HepG2 (cell line): ENCODE measurements around the gene LATS1. TPM values are rescaled to one million over a fixed set of nuclear protein-coding genes. Genes with fewer than 3 reads are reported as not detected.

ENCODE experiments used
- ARNT2 ChIP-seq: sonication (generic); formaldehyde crosslinking; IDR thresholded peaks from 2 replicates; pipeline ENCODE4 v1.8.0; 2022; ENCODE audit warnings: mild to moderate bottlenecking, low read depth, missing genetic modification reagents, moderate library complexity
- CHD2 ChIP-seq: IDR thresholded peaks from 2 replicates; pipeline ENCODE4 v1.6.1; 2011; ENCODE audit warnings: low read depth, low read length, improper control_type of control experiment
- CREB3 ChIP-seq: sonication (generic); formaldehyde crosslinking; IDR thresholded peaks from 2 replicates; pipeline ENCODE4 v1.5.0; 2020; ENCODE audit warnings: missing genetic modification reagents
- FIP1L1 ChIP-seq: fragments of 200-400 bp; formaldehyde crosslinking; IDR thresholded peaks from 2 replicates; pipeline ENCODE4 v1.6.1; 2018; ENCODE audit warnings: low read depth, mild to moderate bottlenecking, low read length, moderate library complexity, borderline replicate concordance; ENCODE audit not compliant: insufficient read depth
- KLF12 ChIP-seq: sonication (generic); formaldehyde crosslinking; IDR thresholded peaks from 2 replicates; pipeline ENCODE4 v1.4.0; 2020; ENCODE audit warnings: missing genetic modification reagents, borderline replicate concordance
- LRRFIP1 ChIP-seq: sonication (generic); formaldehyde crosslinking; conservative IDR thresholded peaks from 2 replicates; pipeline ENCODE4 v1.4.0; 2020; ENCODE audit warnings: missing genetic modification reagents
- NONO ChIP-seq, 2 experiments: fragments of 450-650 bp in 1 of 2; sonication (generic) in 1 of 2; formaldehyde crosslinking in 1 of 2; IDR thresholded peaks in 1 of 2; conservative IDR thresholded peaks in 1 of 2; 2 replicates each; pipeline versions ENCODE4 v1.6.1 to v1.8.0; 2017 to 2022; ENCODE audit warnings: mild to moderate bottlenecking in 1 of 2, missing genetic modification reagents in 1 of 2, moderate library complexity in 1 of 2
- PLSCR1 ChIP-seq: sonication (generic); formaldehyde crosslinking; IDR thresholded peaks from 2 replicates; pipeline ENCODE4 v1.5.0; 2020; ENCODE audit warnings: missing genetic modification reagents, mild to moderate bottlenecking, borderline replicate concordance
- STAT5B ChIP-seq: sonication (generic); formaldehyde crosslinking; IDR thresholded peaks from 2 replicates; pipeline ENCODE4 v1.4.0; 2020; ENCODE audit warnings: missing genetic modification reagents
- TARDBP ChIP-seq: sonication (generic); formaldehyde crosslinking; IDR thresholded peaks from 2 replicates; pipeline ENCODE4 v1.8.0; 2022; ENCODE audit warnings: mild to moderate bottlenecking, missing genetic modification reagents
- ZNF232 ChIP-seq: sonication (generic); formaldehyde crosslinking; IDR thresholded peaks from 2 replicates; pipeline ENCODE4 v1.4.0; 2020; ENCODE audit warnings: missing genetic modification reagents, borderline replicate concordance
- ZNF256 ChIP-seq: sonication (generic); formaldehyde crosslinking; conservative IDR thresholded peaks from 2 replicates; pipeline ENCODE4 v1.4.0; 2020; ENCODE audit warnings: missing genetic modification reagents
- ZNF414 ChIP-seq: sonication (generic); formaldehyde crosslinking; IDR thresholded peaks from 2 replicates; pipeline ENCODE4 v1.5.0; 2020; ENCODE audit warnings: missing genetic modification reagents
- ZNF569 ChIP-seq: sonication (generic); formaldehyde crosslinking; IDR thresholded peaks from 2 replicates; pipeline ENCODE4 v1.5.0; 2020; ENCODE audit warnings: mild to moderate bottlenecking, missing genetic modification reagents, moderate library complexity, borderline replicate concordance
- ZNF672 ChIP-seq: sonication (generic); formaldehyde crosslinking; IDR thresholded peaks from 2 replicates; pipeline ENCODE4 v1.8.1; 2022; ENCODE audit warnings: missing genetic modification reagents
- ZNF777 ChIP-seq: sonication (generic); formaldehyde crosslinking; IDR thresholded peaks from 2 replicates; pipeline ENCODE4 v1.4.0; 2020; ENCODE audit warnings: missing genetic modification reagents
- polyA plus RNA-seq, 8 experiments: library from polyadenylated mRNA; depleted of rRNA in 3 of 8; stranded (reverse) in 7 of 8; unstranded in 1 of 8; fragments of >200 nt; fragmentation: Illumina TruSeq in 4 of 8; extraction: Trizol in 4 of 8; gene quantifications; 2 replicates each; pipeline versions ENCODE4 v1.2.1 to v1.2.3, GENCODE V29; 2011 to 2016; ENCODE audit warnings: low read depth in 4 of 8, missing spikeins in 1 of 8, mixed read lengths in 1 of 8; ENCODE audit not compliant: insufficient read depth in 1 of 8
- total RNA-seq, 5 experiments: library from RNA; depleted of rRNA; stranded (reverse); fragments of >200 nt; fragmentation: Illumina TruSeq; extraction: Trizol; gene quantifications; 2 replicates each; pipeline ENCODE4 v1.2.3, GENCODE V29; 2016; ENCODE audit warnings: low read depth in 1 of 5
- TF ChIP-seq, protein P1 (sequence below): IDR thresholded peaks from 2 replicates; pipeline ENCODE4 v1.6.1; 2016; ENCODE audit warnings: missing biosample characterization, missing genetic modification reagents, low read depth
- TF ChIP-seq, protein P2 (sequence below): sonication (generic); formaldehyde crosslinking; IDR thresholded peaks from 2 replicates; pipeline ENCODE4 v1.4.0; 2020; ENCODE audit warnings: missing genetic modification reagents; ENCODE audit errors: not compliant biosample characterization
- TF ChIP-seq, protein P3 (sequence below): sonication (generic); formaldehyde crosslinking; IDR thresholded peaks from 2 replicates; pipeline ENCODE4 v1.4.0; 2020; ENCODE audit warnings: missing genetic modification reagents

LATS1 gene
- total and polyA plus RNA-seq, 2 of the 13 experiments (the other 11 are each of a cell fraction or from before 2014, with no cell fraction given), result 9.9 to 12.6 TPM

- TF ChIP-seq STAT5B (CRISPR knock-in tag) (peak; percentile 42; the same call in 1 of the 2 replicates), ZNF569 (CRISPR knock-in tag) (peak; percentile 96; the same call in 1 of the 2 replicates), ZNF414 (CRISPR knock-in tag) (peak; percentile 93), CHD2 (peak; percentile 27; the same call in 1 of the 2 replicates), PLSCR1 (peak; percentile 94; the same call in 1 of the 2 replicates), TARDBP (CRISPR knock-in tag) (peak; percentile 94), NONO (IDR thresholded peaks at IDR 0.05) (no peak), NONO (CRISPR knock-in tag; conservative IDR thresholded peaks at IDR 0.05) (peak; percentile 98), KLF12 (CRISPR knock-in tag) (peak; percentile 100), ARNT2 (peak; percentile 99), ZNF777 (CRISPR knock-in tag) (peak; percentile 77), FIP1L1 (peak; percentile 90; the same call in 1 of the 2 replicates), LRRFIP1 (no peak; the same call in 1 of the 2 replicates), ZNF672 (CRISPR knock-in tag) (peak; percentile 97), CREB3 (peak; percentile 99), ZNF256 (CRISPR knock-in tag) (peak; percentile 98), ZNF232 (peak; percentile 99)
- TF ChIP-seq, protein P1, sequence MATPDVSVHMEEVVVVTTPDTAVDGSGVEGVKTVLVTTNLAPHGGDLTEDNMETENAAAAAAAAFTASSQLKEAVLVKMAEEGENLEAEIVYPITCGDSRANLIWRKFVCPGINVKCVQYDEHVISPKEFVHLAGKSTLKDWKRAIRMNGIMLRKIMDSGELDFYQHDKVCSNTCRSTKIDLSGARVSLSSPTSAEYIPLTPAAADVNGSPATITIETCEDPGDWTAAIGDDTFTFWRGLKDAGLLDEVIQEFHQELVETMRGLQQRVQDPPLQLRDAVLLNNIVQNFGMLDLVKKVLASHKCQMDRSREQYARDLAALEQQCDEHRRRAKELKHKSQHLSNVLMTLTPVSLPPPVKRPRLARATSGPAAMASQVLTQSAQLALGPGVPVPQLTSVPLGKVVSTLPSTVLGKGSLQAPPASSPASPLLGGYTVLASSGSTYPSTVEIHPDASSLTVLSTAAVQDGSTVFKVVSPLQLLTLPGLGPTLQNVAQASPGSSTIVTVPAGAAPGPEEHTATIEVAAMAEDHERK (CRISPR knock-in tag), result peak; percentile 82; the same call in 1 of the 2 replicates
- TF ChIP-seq, protein P2, sequence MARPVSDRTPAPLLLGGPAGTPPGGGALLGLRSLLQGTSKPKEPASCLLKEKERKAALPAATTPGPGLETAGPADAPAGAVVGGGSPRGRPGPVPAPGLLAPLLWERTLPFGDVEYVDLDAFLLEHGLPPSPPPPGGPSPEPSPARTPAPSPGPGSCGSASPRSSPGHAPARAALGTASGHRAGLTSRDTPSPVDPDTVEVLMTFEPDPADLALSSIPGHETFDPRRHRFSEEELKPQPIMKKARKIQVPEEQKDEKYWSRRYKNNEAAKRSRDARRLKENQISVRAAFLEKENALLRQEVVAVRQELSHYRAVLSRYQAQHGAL (CRISPR knock-in tag), result peak; percentile 96
- TF ChIP-seq, protein P3, sequence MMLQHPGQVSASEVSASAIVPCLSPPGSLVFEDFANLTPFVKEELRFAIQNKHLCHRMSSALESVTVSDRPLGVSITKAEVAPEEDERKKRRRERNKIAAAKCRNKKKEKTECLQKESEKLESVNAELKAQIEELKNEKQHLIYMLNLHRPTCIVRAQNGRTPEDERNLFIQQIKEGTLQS (CRISPR knock-in tag), result peak; percentile 66; the same call in 1 of the 2 replicates
These were observed 69.5 kb downstream of the LATS1 start, which contains the start of gene KATNA1 (continued) for GRCh38 chr6:149648148-149649145.
